ENCODE results near the gene RAET1G. TPM values are rescaled to one million over a fixed set of nuclear protein-coding genes. Genes with fewer than 3 reads are reported as not detected.
"Not testable (repeated sequence)": the region's sequence is repeated elsewhere in the genome, so short reads cannot be mapped to it uniquely, and the experiment has no call there.

The RAET1G gene
- total RNA-seq, 3 donors from 2014 or later (not counting 1 experiment from before 2014, with no cell fraction given) = 0.43 TPM; not detected in 2

DNA sequence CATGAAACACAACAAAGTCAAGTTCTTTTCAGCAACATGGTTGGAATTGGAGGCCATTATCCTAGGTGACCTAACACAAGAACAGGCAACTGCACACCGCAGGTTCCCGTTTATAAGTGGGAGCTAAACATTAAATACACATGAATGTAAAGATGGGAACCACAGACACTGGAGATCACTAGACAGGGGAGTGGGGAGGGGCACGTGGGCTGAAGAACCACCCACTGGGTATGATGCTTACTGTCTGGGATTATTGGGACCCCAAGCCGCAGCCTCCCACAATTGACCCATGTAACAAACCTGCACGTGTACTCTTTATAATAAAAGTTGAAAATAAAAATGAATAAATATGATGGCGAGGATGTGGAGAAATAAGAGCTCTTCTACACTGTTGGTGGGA, 8.6 kb upstream of the RAET1G start:
- H3K9me3 Mint-ChIP-seq = no peaks in the 10 kb centered on the region
- H3K27ac Mint-ChIP-seq = no peak overlapping the region
- H3K27ac ChIP-seq (ENCODE audit: low read length) = no peak overlapping the region
- no peak overlapping the region for H3K4me3 Mint-ChIP-seq
- H3K27me3 ChIP-seq (ENCODE audit: control insufficient read depth, insufficient read depth, low read length) = peaks cover 43% of the 10 kb centered on the region
- intact Hi-C loops (cut with micrococcal nuclease) = loop anchor here (10.0 kb wide), 2 partner anchors 187 to 883 kb away; partner anchors contain the start of genes NUP43 and PCMT1
- no peaks in the 10 kb centered on the region for H3K36me3 Mint-ChIP-seq
- H3K27me3 Mint-ChIP-seq (ENCODE audit: low read depth in 2 of 2) = peaks cover 73 to 92% of the 10 kb centered on the region in 2 donors
- no peaks in the 10 kb centered on the region for H3K9me3 ChIP-seq (ENCODE audit: control insufficient read depth, insufficient read depth, low read length)
- H3K4me3 ChIP-seq (ENCODE audit: low read length) = no peak overlapping the region
- ATAC-seq (no peak), DNase-seq (no peak)
- TF ChIP-seq CTCF (IDR thresholded peaks at IDR 0.05) = no peak
- WGBS (ENCODE audit: insufficient coverage) = 65% methylated on average over 6 of the region's 6 CpGs
- no peaks in the 10 kb centered on the region for H3K4me1 ChIP-seq (ENCODE audit: control insufficient read depth, insufficient read depth, low read length)
- no peaks in the 10 kb centered on the region for H3K36me3 ChIP-seq (ENCODE audit: control insufficient read depth, insufficient read depth, low read length)
- H3K4me1 Mint-ChIP-seq = peaks cover under 1 to 5% of the 10 kb centered on the region in 2 donors

GRCh38 chr6:149929422-149929821, 6.5 kb upstream of the RAET1G start:
- no peak overlapping the region for H3K27ac Mint-ChIP-seq
- H3K4me1 ChIP-seq (ENCODE audit: control insufficient read depth, insufficient read depth, low read length) = peaks cover 12% of the 10 kb centered on the region
- no peak overlapping the region for H3K27ac ChIP-seq (ENCODE audit: low read length)
- no peaks in the 10 kb centered on the region for H3K36me3 ChIP-seq (ENCODE audit: control insufficient read depth, insufficient read depth, low read length)
- intact Hi-C loops (cut with micrococcal nuclease) = loop anchor here (5.0 kb wide), 1 partner anchor 97 kb away; no protein-coding TSS in a partner anchor
- H3K4me3 ChIP-seq (ENCODE audit: low read length) = no peak overlapping the region
- peaks cover 70 to 87% of the 10 kb centered on the region in 2 donors for H3K27me3 Mint-ChIP-seq (ENCODE audit: low read depth in 2 of 2)
- no peaks in the 10 kb centered on the region for H3K9me3 Mint-ChIP-seq
- peak; percentile 19 for TF ChIP-seq CTCF (IDR thresholded peaks at IDR 0.05)
- no peak for ATAC-seq
- no peaks in the 10 kb centered on the region for H3K36me3 Mint-ChIP-seq
- no peak overlapping the region for H3K4me3 Mint-ChIP-seq
- DNase-seq = peak; percentile 9 to 52
- 7% methylated on average over 3 of the region's 3 CpGs for WGBS (ENCODE audit: insufficient coverage)
- H3K9me3 ChIP-seq (ENCODE audit: control insufficient read depth, insufficient read depth, low read length) = no peaks in the 10 kb centered on the region
- peaks cover 43% of the 10 kb centered on the region for H3K27me3 ChIP-seq (ENCODE audit: control insufficient read depth, insufficient read depth, low read length)
- H3K4me1 Mint-ChIP-seq = peaks cover 5 to 17% of the 10 kb centered on the region in 2 donors

DNA sequence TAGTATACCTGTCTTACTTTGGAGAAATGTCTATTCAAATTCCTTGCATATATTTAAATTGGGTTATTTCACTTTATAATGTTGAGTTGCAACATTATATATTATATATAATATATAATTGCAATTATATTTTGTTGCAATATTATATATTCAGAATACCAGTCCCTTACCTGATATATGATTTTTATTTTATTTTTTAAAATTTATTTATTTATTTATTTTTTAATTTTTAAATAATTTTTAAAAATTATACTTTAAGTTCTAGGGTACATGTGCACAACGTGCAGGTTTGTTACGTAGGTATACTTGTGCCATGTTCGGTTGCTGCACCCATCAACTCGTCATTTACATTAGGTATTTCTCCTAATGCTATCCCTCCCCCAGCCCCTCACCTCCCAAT, 4.1 kb upstream of the RAET1G start:
- peaks cover 53% of the 10 kb centered on the region for H3K27me3 ChIP-seq (ENCODE audit: control insufficient read depth, insufficient read depth, low read length)
- peaks cover 16 to 30% of the 10 kb centered on the region in 2 donors for H3K4me1 Mint-ChIP-seq
- not testable (repeated sequence) for H3K4me3 Mint-ChIP-seq; H3K9me3 ChIP-seq (ENCODE audit: control insufficient read depth, insufficient read depth, low read length); H3K27ac Mint-ChIP-seq; DNase-seq; H3K27ac ChIP-seq (ENCODE audit: low read length); H3K36me3 ChIP-seq (ENCODE audit: control insufficient read depth, insufficient read depth, low read length); H3K36me3 Mint-ChIP-seq; H3K4me3 ChIP-seq (ENCODE audit: low read length); ATAC-seq; H3K9me3 Mint-ChIP-seq
- intact Hi-C loops (cut with micrococcal nuclease) = loop anchor here (5.0 kb wide), 1 partner anchor 95 kb away; no protein-coding TSS in a partner anchor
- 91% methylated on average over 4 of the region's 4 CpGs for WGBS (ENCODE audit: insufficient coverage)
- peaks cover 28% of the 10 kb centered on the region for H3K4me1 ChIP-seq (ENCODE audit: control insufficient read depth, insufficient read depth, low read length)
- peaks cover 75 to 86% of the 10 kb centered on the region in 2 donors for H3K27me3 Mint-ChIP-seq (ENCODE audit: low read depth in 2 of 2)

DNA sequence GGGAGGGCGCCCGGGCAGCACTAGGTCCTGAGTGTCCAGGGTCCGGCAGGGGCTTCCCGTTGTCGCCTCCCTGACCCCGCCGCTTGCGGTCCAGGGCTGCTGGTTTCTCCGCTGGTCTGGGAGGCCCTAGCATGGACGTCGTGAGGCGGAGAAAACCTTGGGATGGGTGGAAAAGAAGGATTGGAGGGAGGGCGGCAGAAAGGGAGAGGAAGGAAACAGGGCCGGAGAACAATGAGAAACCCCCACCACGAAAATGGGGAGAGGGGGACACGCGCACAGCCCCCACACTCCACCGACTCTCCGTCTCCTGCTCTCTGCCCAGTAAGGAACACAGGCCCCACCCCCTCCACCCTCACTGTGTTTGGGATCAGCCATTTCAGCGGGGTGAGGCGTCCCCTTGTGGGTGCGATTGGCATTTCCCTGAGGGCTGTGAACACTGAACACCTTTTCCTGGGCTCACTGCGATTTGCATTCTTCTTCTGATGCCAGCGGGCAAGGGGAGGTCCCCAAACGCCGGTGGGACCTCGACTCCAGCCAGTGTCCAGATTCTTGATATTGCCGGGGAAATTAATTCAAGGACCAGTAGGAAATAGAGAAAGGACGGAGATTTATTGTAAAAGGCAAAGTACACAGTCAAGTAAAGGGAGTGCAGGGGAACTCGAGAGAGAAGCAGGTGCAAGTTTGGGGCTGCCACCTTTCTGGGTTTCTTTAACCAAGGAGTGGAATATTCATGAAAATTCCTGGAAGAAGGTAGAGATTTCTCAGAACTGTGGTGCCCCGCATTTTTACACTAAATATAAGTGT, 3.3 kb upstream of the RAET1G start:
- peaks cover 76 to 81% of the 10 kb centered on the region in 2 donors for H3K27me3 Mint-ChIP-seq (ENCODE audit: low read depth in 2 of 2)
- no peaks in the 10 kb centered on the region for H3K36me3 ChIP-seq (ENCODE audit: control insufficient read depth, insufficient read depth, low read length)
- DNase-seq (peak; percentile 23 to 80), ATAC-seq (peak; percentile 59 to 70 (median 70))
- no peak overlapping the region for H3K4me3 ChIP-seq (ENCODE audit: low read length)
- peaks cover 28% of the 10 kb centered on the region for H3K4me1 ChIP-seq (ENCODE audit: control insufficient read depth, insufficient read depth, low read length)
- H3K4me1 Mint-ChIP-seq = peaks cover 16 to 33% of the 10 kb centered on the region in 2 donors
- 5% methylated on average over 30 of the region's 31 CpGs for WGBS (ENCODE audit: insufficient coverage)
- no peaks in the 10 kb centered on the region for H3K36me3 Mint-ChIP-seq
- H3K27ac Mint-ChIP-seq = no peak overlapping the region
- intact Hi-C loops (cut with micrococcal nuclease) = loop anchor here (5.0 kb wide), 1 partner anchor 94 kb away; no protein-coding TSS in a partner anchor
- no peaks in the 10 kb centered on the region for H3K9me3 Mint-ChIP-seq
- TF ChIP-seq CTCF (IDR thresholded peaks at IDR 0.05) = peak; percentile 32
- H3K4me3 Mint-ChIP-seq = no peak overlapping the region
- H3K27me3 ChIP-seq (ENCODE audit: control insufficient read depth, insufficient read depth, low read length) = peaks cover 55% of the 10 kb centered on the region
- no peak overlapping the region for H3K27ac ChIP-seq (ENCODE audit: low read length)
- H3K9me3 ChIP-seq (ENCODE audit: control insufficient read depth, insufficient read depth, low read length) = no peaks in the 10 kb centered on the region

Data from natural killer cell (primary cell).